Gastrocnemius medialis (tissue), 4 donors: ENCODE measurements around the gene ZP3.

ENCODE experiments used
- CTCF ChIP-seq, 5 experiments: fragments of 450-650 bp in 3 of 5; fragments of 200-600 bp in 2 of 5; sonication (generic) in 2 of 5; IDR thresholded peaks in 4 of 5; conservative IDR thresholded peaks in 1 of 5; 1 replicate in 4 of 5; 2 replicates in 1 of 5; pipeline ENCODE4 v1.5.1; 2016 to 2019; ENCODE audit warnings: antibody characterized with exemption in 5 of 5, mild to moderate bottlenecking in 3 of 5, moderate library complexity in 3 of 5
- POLR2A ChIP-seq, 2 donors: fragments of 450-650 bp; IDR thresholded peaks; one replicate each; pipeline ENCODE4 v1.6.1; 2017; ENCODE audit warnings: antibody characterized with exemption in 2 of 2, mild to moderate bottlenecking in 2 of 2, moderate library complexity in 2 of 2

DNA sequence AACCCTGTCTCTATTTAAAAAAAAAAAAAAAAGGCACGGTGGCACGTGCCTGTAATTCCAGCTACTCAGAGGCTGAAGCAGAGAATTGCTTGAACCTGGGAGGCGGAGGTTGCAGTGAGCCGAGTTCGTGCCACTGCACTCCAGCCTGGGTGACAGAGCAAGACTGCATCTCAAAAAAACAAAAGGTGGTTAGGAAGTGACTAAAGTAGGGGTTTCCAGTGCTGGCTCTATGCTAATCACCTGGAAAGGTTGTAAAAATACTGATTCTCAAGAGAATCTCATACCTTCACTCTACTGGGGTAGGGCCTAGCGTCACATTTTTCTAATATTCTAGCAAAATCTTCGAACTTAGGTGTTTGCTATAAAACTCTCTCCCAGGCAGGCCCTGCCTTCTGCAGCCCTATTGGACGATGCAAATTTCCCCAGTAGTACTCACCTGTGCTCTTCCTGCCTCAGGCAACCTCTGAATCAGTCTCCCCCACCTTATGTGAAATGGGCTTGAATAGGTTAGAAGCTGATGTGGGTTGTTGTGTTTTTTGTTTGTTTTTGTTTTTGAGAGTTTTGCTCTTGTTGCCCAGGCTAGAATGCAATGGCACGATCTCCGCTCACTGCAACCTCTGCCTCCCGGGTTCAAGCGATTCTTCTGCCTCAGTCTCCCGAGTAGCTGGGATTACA lies 3.5 kb downstream of the ZP3 start:
- TF ChIP-seq POLR2A (IDR thresholded peaks at IDR 0.05) (no peak), CTCF (IDR thresholded peaks at IDR 0.05 in 4 of 5, conservative IDR thresholded peaks at IDR 0.05 in 1 of 5) (no peak)
